ENCODE measurements around the gene TLCD3B.

TLCD3B gene

DNA sequence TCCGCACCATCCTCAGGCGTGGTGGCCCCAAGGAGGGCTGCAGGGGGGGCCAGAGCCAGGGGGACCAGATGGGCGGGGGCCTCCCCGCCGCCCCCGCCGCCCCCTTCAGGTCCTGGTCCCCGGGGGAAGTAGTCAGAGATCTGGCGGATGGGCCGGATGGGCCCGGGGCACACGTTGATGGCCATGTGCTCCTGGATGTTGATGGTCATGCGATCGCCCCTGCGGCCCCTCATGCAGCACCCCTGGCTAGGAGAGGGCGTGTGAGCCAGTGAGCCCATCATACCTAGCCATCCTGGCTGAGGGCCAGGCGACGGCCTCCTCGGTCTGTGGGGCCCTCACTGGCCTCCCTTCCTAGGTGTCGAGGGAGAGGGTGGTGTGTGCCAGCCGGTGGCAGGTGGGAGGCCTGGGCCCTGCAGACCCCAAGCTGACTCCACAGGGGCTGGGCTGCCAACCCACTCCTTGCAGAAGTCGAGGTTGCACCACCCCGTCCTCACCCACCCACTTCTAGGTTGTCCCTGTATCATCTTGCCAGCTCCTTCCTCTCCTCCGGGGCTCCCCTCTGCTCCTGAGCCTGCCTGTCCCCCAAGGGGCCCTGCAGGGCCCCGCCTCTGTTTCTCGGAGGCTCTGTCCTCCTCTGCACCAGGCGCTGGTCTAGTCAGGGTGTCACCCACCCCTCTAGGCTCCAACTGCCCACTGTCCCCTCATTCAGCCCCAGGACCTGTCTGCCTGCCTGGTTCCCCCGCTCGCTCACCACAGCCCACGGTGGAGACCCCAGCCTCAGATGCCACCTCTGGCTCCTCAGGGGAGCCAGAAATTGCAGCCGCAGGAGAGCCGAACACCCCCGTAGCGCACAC, 20.9 kb downstream of the TLCD3B start:
- TF ChIP-seq CTCF (IDR thresholded peaks at IDR 0.05), result no peak

GRCh38 chr16:30009085-30009862, 21.8 kb downstream of the TLCD3B start:
- TF ChIP-seq CTCF (IDR thresholded peaks at IDR 0.05), result no peak

DNA sequence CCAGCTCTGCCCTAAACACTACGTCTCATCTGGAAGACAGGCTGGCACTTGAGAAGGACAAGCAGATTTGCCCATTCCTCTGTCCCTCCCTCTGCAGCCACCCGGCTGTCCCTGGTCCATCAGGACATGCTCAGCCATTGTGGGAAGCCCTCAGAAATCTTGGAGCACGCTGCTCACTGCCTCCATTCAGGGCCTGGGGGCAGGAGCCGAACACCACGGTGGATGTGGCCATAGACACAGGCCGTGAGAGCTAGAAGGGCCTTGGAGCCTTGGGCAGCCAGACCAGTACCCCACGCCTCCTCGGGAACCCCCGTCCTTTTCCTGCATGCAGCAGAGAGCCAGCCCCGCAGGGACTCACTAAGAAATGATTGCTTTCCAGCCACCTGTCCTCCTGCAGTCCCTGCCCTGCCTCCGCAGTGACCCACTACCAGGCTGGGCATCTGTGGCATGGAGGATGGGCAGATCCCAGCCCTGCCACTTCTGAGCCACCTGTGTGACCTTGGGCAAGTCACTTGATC, 23.6 kb downstream of the TLCD3B start:
- TF ChIP-seq CTCF (IDR thresholded peaks at IDR 0.05), result no peak

- no peak for TF ChIP-seq CTCF (IDR thresholded peaks at IDR 0.05)
These were observed 24.3 kb downstream of the TLCD3B start for GRCh38 chr16:30006659-30007377.

DNA sequence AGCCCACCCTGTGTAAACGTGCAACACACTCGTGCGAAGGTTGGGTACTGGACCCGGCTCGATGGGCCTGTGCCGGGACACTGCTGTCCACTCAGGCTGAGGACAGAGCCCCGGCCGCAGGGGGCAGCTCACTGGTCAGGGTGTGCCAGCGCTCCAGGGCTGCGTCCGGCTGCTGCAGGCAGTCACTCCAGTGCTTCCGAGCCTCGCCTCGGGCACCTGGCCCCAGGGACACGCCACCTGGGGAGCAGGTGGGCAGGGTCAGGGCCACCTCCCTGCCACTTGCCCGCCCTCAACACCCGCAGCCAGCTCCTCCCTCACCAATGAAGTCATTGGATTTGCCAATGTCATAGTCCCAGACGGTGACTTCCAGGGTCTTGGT, 25.0 kb downstream of the TLCD3B start:
- no peak for TF ChIP-seq CTCF (IDR thresholded peaks at IDR 0.05)

- TF ChIP-seq CTCF (IDR thresholded peaks at IDR 0.05), result peak; percentile 82
These were observed 25.6 kb downstream of the TLCD3B start for GRCh38 chr16:30005341-30006094.
